GM18868 (cell line): ENCODE data around the gene FICD.
A peak's percentile ranks its signal among the peaks of the same experiment; 100 is the strongest.
"Not testable (repeated sequence)": the region's sequence is repeated elsewhere in the genome, so short reads cannot be mapped to it uniquely, and the experiment has no call there.

Source experiments
- ATAC-seq: cut with Tn5 transposase; IDR thresholded peaks from one replicate; pipeline ENCODE4 v1.9.1; 2021; ENCODE audit warnings: mild to moderate bottlenecking, moderate library complexity; ENCODE audit not compliant: unreplicated experiment

The FICD gene

DNA sequence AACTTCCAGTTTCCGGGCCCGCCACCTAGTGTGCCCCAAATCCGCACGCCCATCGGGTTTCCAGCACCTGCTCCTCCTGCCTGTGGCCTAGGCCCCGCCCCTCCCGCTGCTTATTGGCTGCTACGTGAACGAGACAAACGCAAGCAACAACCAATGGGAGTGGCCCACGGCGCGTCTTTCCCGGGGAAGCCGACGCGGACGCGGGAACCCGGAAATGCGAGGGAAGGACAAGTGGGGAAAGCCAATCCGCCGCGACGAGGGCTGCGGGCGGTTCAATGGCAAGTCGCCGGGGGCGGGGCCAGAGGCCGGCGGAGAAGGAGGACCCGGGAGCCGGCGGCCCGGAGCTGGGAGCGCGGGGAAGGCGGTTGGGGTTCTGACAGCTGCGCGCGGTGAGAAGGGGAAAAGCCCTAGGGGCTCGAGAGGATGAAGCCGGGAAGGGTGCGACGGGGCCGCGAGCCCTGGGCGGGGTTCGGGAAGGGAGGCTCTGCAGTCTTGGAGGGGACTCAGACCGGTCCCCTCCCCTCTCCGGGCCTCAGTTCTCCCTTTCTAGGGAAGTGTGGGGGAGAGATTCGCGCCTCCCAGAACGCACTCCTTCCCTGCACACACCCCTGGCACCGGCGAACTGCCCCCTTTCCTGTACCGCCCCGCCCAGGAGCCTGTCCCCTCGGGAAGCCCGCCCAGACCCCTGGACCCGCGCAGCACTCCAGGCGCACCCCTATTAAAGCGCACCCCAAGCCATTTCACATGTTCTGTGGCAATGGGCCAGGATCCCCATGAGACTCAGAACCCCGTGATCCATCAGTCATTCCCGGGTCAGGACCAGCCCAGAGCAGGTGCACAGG, at the start of gene FICD:
Gene FICD (plus strand): TSS at position 305 of the 842 bp plus-strand sequence. CDS start 1,696 bp downstream, outside the sequence.
- ATAC-seq, result peak; percentile 85

DNA sequence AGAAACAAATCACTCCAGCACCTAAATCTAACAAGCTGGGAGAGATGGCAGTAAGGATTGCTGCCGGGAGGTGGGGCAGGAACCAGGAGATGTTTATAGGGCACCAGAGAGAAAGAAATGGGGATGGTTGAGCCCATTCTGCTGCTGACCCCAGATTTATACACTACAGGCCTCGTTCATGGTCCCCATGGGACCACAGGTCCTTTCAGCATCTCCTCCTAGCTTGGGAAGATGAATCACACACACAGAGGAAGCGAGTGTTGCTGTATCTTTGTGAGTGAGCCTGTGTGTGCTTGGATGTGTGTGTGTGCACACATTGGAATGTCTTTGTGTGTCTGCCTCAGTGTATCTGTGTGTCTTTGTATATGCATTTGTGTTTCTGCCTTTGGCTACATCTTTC, 49.7 kb upstream of the FICD start:
- no peak for ATAC-seq

DNA sequence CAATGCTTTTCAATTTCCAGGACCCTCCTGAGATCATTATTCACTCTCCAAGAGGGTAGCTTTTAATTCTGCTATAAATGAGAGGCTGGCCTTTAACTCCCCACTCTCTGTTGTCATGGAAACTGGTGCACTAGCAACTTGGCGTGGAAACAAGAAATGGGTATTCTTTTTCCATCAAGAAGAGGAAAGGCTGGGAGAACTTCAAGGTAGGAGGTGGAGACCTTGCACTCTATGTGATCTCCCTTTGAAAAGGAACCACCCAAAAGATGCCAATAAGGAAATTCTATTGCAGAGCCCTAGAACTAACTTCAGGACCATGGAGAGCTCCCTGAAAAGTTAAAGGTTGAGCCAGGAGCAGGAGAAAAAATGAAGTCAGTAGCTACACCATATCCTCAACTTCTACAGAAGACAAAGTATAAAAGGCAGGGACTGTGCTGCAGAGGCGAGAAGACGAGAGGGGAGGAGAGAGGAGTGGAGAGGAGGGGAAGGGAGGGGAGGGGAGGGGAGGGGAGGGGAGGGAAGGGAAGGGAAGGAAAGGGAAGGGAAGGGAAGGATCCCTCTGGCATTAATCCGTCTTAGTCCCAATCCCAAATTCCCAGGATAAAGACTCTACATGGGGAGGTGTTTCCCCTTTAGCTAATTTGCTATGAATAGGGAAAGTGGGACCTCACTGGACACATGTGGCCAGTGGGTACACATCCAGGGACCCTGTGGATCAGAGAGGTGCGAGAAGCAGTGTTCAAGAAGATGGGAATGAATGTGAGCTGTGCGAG, 46.7 kb upstream of the FICD start:
- ATAC-seq, result no peak

DNA sequence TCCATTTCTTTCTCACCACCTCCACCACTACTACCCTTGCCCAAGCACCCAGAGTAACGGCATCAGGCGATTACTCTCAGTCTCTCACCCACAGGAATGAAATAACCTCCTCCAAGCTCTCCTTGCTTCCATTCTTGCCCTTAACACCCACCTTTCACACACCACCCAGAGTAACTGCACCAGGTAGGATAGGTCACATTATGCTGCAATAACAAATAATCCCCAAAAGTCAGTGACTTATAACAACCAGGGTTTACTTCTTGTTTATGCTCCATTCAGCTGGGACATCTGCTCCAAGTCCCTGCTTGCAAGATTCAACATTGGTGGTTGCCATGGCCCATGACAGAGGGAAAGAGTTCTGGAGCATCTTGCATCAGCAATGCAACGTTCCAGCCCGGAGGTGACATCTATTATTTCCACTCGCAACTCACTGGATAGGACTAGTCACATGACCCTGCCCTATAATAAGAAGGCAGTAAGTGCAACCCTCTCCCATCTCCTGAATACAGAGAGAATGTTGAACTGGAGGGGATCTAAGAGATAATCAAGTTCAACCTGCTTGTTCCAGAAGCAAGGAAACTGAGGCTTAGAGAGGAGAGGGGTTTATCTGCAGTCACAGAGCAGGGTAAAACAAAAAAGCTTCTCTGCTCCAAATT, 41.5 kb upstream of the FICD start:
- ATAC-seq, result no peak

DNA sequence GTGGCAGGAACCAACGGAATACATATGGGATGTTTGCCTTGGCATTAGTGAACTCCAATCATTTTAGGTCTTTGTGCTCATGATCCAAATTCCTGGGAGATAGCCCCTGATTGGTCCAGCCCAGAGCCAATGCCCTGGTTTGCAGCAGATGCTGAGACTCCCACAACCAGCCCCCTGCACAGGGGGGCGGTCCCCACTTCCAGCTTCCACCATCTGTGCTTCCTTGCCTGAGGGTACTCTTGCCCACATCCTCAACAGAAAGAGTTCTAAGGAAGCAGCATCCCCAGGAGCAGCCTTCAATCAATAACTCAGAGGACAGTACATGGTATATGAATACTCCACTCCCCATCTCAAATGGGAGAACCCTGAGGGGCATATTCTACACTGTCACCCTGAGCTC, 39.7 kb upstream of the FICD start:
- no peak for ATAC-seq

DNA sequence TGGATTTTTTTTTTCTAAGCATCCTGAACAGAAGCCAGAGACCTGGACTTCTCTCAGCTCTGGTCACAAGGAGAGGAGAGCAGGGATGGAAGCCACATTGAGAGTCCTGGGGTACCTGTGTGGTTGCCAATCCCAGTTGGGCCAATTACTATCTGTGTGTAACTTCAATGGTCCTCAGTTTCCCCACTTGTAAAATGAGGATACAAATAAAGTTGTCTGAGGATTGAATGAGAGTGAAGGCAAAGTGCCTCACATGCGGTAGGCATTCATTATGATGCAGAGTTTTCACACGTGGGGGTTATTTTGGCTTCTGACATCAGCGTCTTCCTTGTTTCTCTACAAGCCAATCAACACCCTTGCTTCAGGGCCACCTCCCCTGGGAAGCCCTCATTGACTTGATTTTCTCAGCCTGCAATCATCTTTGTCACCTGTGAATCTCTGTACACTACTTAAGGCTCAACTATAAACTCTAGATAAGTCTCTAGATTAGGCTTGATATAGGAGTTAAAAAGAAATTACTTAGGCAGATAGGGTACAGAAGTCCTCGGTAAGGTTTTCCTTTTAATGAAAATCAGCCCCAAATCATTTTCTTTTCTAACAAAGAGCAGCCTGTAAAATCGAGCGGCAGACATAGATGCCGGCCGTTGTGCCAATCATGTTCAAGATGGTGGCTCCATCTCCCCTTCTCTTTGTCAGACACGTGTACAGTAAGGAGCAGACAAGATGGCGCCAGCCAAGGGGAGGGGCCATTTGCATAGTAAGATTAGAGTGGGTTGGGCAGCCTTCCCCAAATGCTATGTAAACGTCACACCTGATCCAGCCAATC, 37.8 kb upstream of the FICD start:
- ATAC-seq, result no peak

DNA sequence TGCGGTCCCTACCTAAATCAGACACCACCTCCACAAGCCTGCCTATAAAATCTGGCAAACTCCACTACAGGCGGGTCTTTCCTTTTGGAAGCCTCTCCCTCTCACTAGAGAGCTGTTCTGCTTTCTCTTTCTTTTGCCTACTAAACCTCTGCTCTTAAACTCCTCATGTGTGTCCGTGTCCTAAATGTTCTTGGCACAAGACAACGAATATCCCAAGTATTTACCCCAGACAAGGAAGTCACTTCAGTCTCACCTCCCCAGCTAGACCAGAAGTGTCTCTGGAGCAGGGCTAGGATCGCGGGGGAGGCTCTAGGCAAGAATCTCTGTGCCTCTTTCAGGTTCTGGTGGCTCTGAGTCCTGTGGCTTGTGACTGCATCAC, 37.2 kb upstream of the FICD start:
- no peak for ATAC-seq

DNA sequence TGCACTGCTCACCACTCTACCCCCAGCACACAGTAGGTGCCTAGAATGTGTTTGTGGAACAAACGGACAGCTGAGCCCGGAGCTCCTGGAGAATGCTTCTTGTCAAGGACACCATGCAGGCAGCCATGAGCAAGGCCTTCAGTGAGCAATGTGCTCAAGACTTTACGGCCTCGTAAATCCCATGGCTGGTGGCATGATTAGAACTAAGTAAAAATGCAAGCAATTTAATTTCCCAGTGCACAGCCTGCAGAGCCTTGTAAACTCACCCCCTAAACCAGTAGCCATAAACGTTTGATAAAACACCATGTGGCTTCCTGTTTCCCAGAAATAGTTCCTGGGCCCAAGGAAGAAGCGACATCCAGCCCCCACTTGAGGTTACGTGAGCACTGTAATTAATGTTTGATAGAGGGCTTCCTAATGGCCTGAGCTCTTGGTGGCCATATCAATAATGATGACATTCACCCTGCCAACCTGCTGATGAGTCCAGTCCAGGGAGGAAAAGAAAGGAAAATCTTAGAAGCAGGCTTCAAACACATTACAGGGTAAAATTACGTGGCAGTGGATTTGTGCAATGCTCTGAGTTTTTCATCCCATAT, 36.4 kb upstream of the FICD start:
- no peak for ATAC-seq

DNA sequence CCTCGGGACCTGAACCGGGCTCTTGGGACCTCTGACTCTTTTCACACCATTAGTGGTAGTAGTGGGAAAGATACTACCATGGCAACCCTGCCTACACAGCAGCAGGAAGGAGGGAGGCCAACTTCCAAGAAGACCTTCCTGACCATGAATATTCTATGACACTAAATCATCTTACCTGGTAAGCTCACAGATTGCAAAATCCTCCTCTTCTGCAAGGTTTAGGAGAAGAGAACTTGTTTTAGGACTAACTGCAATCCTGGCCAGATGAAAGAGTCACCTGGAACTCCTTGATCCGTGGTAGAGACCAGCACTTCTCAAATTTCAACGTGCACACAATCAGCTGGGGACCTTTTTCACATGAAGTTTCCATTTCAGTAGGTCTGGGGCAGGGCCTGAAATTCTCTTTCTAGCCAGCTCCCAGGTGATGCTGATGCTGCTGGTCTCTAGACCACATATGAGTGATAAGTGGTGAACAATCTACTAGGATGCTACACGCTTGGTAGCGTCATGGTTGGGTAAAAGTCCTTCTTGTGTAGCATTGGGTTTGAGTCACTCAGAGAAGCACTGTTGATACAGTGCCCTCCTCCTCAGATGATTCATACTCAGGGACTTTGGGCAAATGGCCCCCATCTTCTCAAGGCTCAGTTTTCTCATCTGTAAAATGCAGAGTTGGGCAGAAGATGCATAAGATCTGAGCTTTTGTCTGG, 35.6 kb upstream of the FICD start:
- no peak for ATAC-seq

DNA sequence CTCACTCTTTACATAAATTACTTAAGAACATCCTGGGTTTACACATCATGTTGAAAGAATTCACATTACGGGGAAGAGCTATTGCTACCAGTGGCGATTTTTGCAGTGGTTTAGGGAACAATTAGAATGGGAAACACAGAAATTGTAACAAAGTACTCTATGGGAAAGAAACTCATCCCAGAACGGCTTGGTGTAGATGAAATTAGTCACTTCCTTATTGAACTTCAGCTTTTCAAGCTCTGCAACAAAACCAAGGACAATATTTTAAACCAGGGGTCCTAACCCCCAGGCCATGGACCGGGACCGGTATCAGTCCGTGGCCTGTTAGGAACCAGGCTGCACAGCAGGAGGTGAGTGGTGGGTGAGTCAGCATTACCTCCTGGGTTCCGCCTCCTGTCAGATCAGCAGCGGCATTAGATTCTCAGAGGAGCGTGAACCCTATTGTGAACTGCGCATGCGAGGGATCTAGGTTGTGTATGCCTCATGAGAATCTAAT, 32.3 kb upstream of the FICD start:
- no peak for ATAC-seq

DNA sequence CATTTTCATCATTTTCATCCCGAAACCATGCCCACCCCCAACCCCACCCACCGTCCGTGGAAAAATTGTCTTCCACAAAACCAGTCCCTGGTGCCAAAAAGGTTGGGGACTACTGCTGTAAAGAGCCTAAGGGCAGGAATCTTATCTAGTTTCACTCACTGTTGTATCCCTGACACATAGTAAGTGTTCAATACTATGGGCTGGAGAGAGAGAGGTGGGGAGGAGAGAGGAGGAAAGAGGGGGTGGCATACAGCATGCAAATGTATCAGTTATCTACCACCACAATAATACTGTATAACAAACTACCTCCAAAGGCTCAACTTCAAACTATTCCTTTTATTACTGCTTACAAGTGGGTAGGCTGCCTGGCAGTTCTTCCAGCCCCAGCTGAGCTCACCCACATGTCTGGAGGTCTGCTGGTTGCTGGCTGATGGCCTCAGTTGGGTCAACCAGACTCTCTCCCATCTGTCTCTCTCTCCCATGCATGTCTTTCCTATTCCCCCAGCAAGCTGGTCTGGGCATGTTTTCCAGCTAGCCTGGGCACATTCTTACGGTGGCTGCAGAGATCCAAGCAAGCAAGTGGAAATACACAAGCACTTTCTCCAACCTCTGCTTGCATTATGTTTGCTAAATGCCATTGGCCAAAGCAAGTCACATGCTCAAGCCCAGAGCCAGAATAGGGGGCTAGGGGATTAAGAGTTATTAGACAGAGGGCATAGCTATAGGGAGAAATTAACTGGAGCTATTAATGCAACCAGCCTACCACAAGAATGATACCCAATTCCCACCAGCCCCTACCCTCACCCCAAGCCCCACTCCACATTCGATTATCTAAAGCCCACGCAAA, 31.6 kb upstream of the FICD start:
- no peak for ATAC-seq

DNA sequence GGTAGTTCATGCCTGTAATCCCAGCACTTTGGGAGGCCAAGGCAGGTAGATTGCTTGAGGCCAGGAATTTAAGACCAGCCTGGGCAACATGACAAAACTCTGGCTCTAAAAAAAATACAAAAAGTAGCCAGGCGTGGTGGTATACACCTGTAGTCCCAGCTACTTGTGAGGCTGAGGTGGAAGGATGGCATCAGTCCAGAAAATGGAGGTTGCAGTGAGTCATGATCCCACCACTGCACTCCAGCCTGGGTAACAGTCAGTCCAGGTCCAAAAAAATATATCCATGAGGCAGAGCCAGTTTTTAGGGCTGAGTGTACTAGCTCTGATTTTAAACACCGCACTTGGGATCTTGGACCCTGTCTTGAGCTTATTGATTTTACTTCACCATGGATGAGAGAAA, 30.6 kb upstream of the FICD start:
- no peak for ATAC-seq

DNA sequence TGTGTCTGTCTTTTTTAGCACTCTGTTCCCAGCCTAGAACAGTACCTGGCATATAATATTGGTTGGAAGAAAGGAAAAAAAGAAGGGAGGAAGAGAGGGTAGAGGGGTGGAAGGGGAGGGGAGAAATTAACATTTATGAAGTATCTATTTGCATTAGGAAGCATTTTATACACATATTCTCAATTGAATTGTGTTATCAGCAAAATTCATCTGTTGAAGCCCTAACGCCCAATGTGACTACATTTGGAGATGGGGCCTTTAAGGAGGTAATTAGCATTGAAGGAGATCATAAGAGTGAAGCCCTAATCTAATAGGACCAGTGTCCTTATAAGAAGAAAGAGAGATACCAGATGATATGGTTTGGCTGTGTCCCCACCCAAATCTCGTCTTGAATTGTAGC, 30.2 kb upstream of the FICD start:
- no peak for ATAC-seq

DNA sequence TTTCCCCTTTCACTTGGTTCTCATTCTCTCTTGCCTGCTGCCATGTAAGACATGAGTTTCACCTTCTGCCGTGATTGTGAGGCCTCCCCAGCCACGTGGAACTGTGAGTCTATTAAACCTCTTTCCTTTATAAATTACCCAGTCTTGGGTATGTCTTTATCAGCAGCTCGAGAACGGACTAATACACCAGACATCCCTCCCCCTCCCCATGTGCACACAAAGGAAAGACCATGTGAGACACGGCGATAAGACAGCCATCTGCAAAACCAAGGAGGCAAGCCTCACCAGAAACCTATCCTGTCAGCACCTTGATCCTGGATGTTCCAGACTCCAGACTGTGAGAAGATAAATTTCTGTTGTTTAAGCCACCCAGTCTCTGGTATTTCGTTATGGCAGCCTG, 29.7 kb upstream of the FICD start:
- not testable (repeated sequence) for ATAC-seq

DNA sequence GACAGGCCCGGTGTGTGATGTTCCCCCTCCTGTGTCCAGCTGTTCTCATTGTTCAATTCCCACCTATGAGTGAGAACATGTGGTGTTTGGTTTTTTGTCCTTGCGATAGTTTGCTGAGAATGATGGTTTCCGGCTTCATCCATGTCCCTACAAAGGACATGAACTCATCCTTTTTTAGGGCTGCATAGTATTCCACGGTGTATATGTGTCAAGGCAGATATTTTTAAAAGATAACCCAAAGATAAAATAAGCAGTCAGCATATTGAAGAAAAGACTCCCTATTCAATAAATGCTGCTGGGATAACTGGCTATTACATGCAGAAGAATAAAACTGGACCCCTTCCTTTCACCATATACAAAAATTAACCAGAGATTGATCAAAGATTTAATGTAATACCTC, 28.0 kb upstream of the FICD start:
- not testable (repeated sequence) for ATAC-seq

DNA sequence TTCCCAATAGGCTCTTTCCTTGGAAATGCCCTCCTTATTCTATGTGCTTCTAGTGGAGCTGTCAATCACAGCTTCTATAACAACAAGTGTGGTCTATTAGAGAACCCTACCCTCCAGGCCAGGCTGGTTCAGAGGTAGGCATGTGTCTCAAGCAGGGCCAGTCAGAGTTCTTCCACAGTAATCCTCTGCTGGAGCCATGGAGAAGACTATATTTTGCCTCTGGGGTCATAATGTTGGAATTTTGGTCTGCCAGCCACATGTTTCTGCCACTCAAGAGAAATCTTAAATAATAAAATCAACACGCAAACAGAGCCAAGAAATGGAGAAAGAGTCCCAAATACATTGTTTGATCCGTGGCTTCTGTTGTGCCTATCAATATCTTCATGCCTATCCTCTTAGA, 23.8 kb upstream of the FICD start:
- no peak for ATAC-seq

DNA sequence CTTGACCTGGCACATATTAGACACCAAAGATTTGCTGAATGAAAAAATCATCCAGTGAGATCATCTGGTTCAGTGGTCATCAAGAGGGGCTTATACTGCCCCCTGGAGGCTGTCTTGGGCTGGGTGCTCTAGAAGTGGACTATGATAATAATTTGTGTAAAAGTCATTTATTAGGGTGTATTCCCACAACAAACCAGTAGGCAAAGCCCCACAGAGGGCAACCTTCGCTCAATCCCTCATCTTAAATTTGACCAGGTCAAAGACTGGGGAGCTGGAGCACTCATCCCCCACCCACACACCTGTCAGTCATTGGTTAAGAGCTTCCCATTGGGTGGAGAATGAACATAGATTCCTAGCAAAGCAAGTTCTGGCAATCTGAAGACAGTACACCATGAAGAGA, 20.0 kb upstream of the FICD start:
- ATAC-seq, result no peak

DNA sequence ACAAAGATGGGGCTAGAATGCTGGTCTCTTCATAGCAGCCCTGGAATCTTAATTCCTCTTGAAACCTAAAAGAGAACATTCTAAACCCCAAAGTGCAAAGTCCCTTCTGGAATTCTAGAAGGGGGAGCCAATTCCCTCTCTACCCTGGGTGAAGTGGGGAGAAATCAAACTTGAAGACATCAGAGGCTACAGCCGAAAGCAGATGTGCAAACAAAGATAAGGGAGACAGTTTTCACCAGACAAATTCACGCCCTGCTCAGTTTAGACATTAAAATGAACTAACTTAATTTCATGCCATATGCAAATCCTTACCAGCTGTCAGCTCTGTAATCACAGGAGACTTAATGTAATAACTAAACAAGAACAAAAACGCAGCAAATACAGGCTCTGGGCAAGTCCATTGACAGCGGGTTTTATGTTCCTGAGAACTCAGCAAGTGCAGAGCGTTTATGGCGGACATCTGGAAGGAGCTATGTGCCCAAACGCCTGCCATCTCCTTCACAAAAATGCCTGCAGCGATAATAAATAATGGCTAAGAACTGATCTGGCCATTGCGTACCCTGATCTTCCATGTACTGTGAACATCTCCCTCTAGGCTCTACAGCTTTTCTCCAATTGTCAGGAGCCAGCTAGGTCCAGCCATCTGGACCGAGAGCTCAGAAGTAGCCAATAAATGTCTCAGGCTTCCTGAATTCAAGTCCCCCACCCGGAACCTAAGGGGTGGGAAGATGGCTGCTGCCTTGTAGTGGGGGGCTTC, 19.1 kb upstream of the FICD start:
- no peak for ATAC-seq
